HepG2 (cell line): Measurements from ENCODE around the gene CASKIN2. TPM values are rescaled to one million over a fixed set of nuclear protein-coding genes. Genes with fewer than 3 reads are reported as not detected.
A peak's percentile ranks its signal among the peaks of the same experiment; 100 is the strongest.

Experiments used
- BCL3 ChIP-seq: sonication (generic); formaldehyde crosslinking; IDR thresholded peaks from 2 replicates; pipeline ENCODE4 v1.5.1; 2020; ENCODE audit warnings: mild to moderate bottlenecking, missing genetic modification reagents, moderate library complexity
- CBX5 ChIP-seq: sonication (generic); formaldehyde crosslinking; IDR thresholded peaks from 2 replicates; pipeline ENCODE4 v1.4.0; 2020; ENCODE audit warnings: missing genetic modification reagents, borderline replicate concordance
- CCDC6 ChIP-seq: sonication (generic); formaldehyde crosslinking; IDR thresholded peaks from 2 replicates; pipeline ENCODE4 v1.8.1; 2022; ENCODE audit warnings: mild to moderate bottlenecking, missing genetic modification reagents, moderate library complexity
- FOXO4 ChIP-seq: sonication (generic); formaldehyde crosslinking; conservative IDR thresholded peaks from 2 replicates; pipeline ENCODE4 v1.8.1; 2023; ENCODE audit warnings: missing genetic modification reagents
- KLF13 ChIP-seq: sonication (generic); formaldehyde crosslinking; IDR thresholded peaks from 2 replicates; pipeline ENCODE4 v1.4.0; 2020; ENCODE audit warnings: mild to moderate bottlenecking, missing genetic modification reagents
- NFIB ChIP-seq: sonication (generic); formaldehyde crosslinking; IDR thresholded peaks from 2 replicates; pipeline ENCODE4 v1.9.0; 2021; ENCODE audit warnings: missing genetic modification reagents, mild to moderate bottlenecking, borderline replicate concordance
- NFKBIZ ChIP-seq: IDR thresholded peaks from 2 replicates; pipeline ENCODE4 v1.6.1; 2018; ENCODE audit warnings: missing genetic modification reagents, missing compliant biosample characterization
- PLSCR1 ChIP-seq: sonication (generic); formaldehyde crosslinking; IDR thresholded peaks from 2 replicates; pipeline ENCODE4 v1.5.0; 2020; ENCODE audit warnings: missing genetic modification reagents, mild to moderate bottlenecking, borderline replicate concordance
- RFX1 ChIP-seq: fragments of 450-650 bp; IDR thresholded peaks from 2 replicates; pipeline ENCODE4 v1.6.1; 2017
- ZBTB1 ChIP-seq: sonication (generic); formaldehyde crosslinking; IDR thresholded peaks from 2 replicates; pipeline ENCODE4 v1.4.0; 2020; ENCODE audit warnings: missing genetic modification reagents, borderline replicate concordance
- ZBTB44 ChIP-seq: sonication (generic); formaldehyde crosslinking; IDR thresholded peaks from 2 replicates; pipeline ENCODE4 v1.4.0; 2020; ENCODE audit warnings: missing genetic modification reagents
- ZC3H4 ChIP-seq: sonication (generic); formaldehyde crosslinking; IDR thresholded peaks from 2 replicates; pipeline ENCODE4 v1.4.0; 2020; ENCODE audit warnings: missing genetic modification reagents, borderline replicate concordance
- ZNF234 ChIP-seq: sonication (generic); formaldehyde crosslinking; conservative IDR thresholded peaks from 2 replicates; pipeline ENCODE4 v1.5.1; 2020; ENCODE audit warnings: mild to moderate bottlenecking, missing genetic modification reagents
- ZNF280D ChIP-seq: sonication (generic); formaldehyde crosslinking; IDR thresholded peaks from 2 replicates; pipeline ENCODE4 v1.5.1; 2020; ENCODE audit warnings: mild to moderate bottlenecking, missing genetic modification reagents
- ZNF383 ChIP-seq: sonication (generic); formaldehyde crosslinking; IDR thresholded peaks from 2 replicates; pipeline ENCODE4 v1.4.0; 2020; ENCODE audit warnings: missing genetic modification reagents, mild to moderate bottlenecking, borderline replicate concordance
- ZNF567 ChIP-seq: sonication (generic); formaldehyde crosslinking; IDR thresholded peaks from 2 replicates; pipeline ENCODE4 v1.8.1; 2023; ENCODE audit warnings: mild to moderate bottlenecking, missing genetic modification reagents, borderline replicate concordance
- ZNF619 ChIP-seq: sonication (generic); formaldehyde crosslinking; IDR thresholded peaks from 2 replicates; pipeline ENCODE4 v1.4.0; 2020; ENCODE audit warnings: mild to moderate bottlenecking, missing genetic modification reagents
- ZNF672 ChIP-seq: sonication (generic); formaldehyde crosslinking; IDR thresholded peaks from 2 replicates; pipeline ENCODE4 v1.8.1; 2022; ENCODE audit warnings: missing genetic modification reagents
- ZNF75D ChIP-seq: sonication (generic); formaldehyde crosslinking; IDR thresholded peaks from 2 replicates; pipeline ENCODE4 v1.8.1; 2023; ENCODE audit warnings: missing genetic modification reagents, mild to moderate bottlenecking, borderline replicate concordance
- ZSCAN9 ChIP-seq: IDR thresholded peaks from 2 replicates; pipeline ENCODE4 v1.6.1; 2016; ENCODE audit warnings: borderline replicate concordance
- polyA plus RNA-seq, 8 experiments: library from polyadenylated mRNA; depleted of rRNA in 3 of 8; stranded (reverse) in 7 of 8; unstranded in 1 of 8; fragments of >200 nt; fragmentation: Illumina TruSeq in 4 of 8; extraction: Trizol in 4 of 8; gene quantifications; 2 replicates each; pipeline versions ENCODE4 v1.2.1 to v1.2.3, GENCODE V29; 2011 to 2016; ENCODE audit warnings: low read depth in 4 of 8, missing spikeins in 1 of 8, mixed read lengths in 1 of 8; ENCODE audit not compliant: insufficient read depth in 1 of 8
- total RNA-seq, 5 experiments: library from RNA; depleted of rRNA; stranded (reverse); fragments of >200 nt; fragmentation: Illumina TruSeq; extraction: Trizol; gene quantifications; 2 replicates each; pipeline ENCODE4 v1.2.3, GENCODE V29; 2016; ENCODE audit warnings: low read depth in 1 of 5
- TF ChIP-seq, protein P1 (sequence below): sonication (generic); formaldehyde crosslinking; IDR thresholded peaks from 2 replicates; pipeline ENCODE4 v1.5.0; 2020; ENCODE audit warnings: mild to moderate bottlenecking, missing genetic modification reagents, borderline replicate concordance

Gene CASKIN2
- total and polyA plus RNA-seq, 2 of the 13 experiments (the other 11 are each of a cell fraction or from before 2014, with no cell fraction given): 5.2 to 7.8 TPM

DNA sequence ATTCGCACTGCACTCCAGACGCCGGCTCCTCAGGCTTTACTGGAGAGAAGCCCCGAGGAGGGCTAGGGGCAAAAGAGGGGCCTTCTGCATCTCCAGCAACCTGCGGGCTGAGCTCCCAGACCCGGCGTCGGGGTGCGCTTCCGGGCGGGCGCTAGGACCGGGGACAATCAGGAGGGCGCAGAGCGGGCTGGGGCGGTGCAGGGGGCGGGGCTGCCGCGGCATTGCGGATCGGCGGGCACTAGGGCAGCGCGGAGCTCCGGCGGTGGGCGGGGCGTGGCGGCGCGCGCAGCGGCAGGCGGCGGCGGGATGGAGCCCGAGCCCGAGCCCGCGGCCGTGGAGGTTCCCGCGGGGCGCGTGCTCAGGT lies 900 bp upstream of the CASKIN2 start, which contains the start of gene TSEN54 (continued):
- no peak for TF ChIP-seq ZBTB44
- TF ChIP-seq CCDC6 (CRISPR knock-in tag): peak; percentile 57; the same call in 1 of the 2 replicates
- TF ChIP-seq ZNF672 (CRISPR knock-in tag): peak; percentile 84
- TF ChIP-seq ZNF75D (CRISPR knock-in tag): 0 out of 2 replicates have a peak, but pooled peaks have one; percentile 4
- no peak for TF ChIP-seq ZSCAN9 (CRISPR knock-in tag)
- TF ChIP-seq NFIB: no peak
- no peak for TF ChIP-seq ZNF619
- no peak for TF ChIP-seq PLSCR1 (CRISPR knock-in tag)
- TF ChIP-seq, protein P1, sequence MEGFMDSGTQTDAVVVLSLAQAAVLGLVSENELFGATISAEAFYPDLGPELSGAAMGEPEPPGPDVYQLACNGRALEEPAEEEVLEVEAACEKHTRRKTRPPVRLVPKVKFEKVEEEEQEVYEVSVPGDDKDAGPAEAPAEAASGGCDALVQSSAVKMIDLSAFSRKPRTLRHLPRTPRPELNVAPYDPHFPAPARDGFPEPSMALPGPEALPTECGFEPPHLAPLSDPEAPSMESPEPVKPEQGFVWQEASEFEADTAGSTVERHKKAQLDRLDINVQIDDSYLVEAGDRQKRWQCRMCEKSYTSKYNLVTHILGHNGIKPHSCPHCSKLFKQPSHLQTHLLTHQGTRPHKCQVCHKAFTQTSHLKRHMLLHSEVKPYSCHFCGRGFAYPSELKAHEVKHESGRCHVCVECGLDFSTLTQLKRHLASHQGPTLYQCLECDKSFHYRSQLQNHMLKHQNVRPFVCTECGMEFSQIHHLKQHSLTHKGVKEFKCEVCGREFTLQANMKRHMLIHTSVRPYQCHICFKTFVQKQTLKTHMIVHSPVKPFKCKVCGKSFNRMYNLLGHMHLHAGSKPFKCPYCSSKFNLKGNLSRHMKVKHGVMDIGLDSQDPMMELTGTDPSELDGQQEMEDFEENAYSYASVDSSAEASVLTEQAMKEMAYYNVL (CRISPR knock-in tag): no peak
- 0 out of 2 replicates have a peak, but pooled peaks have one; percentile 8 for TF ChIP-seq ZNF280D (CRISPR knock-in tag)
- no peak for TF ChIP-seq ZNF234 (CRISPR knock-in tag)
- no peak for TF ChIP-seq ZC3H4 (CRISPR knock-in tag)
- TF ChIP-seq CBX5: no peak
- TF ChIP-seq ZNF567 (CRISPR knock-in tag): no peak
- no peak for TF ChIP-seq NFKBIZ
- TF ChIP-seq RFX1: no peak
- 0 out of 2 replicates have a peak, but pooled peaks have one; percentile 22 for TF ChIP-seq ZNF383 (CRISPR knock-in tag)
- TF ChIP-seq BCL3 (CRISPR knock-in tag): no peak
- TF ChIP-seq ZBTB1: no peak
- no peak for TF ChIP-seq KLF13 (CRISPR knock-in tag)
- TF ChIP-seq FOXO4 (CRISPR knock-in tag): no peak
